H1 (cell line): ENCODE results near the gene PLD6. TPM values are rescaled to one million over a fixed set of nuclear protein-coding genes. Genes with fewer than 3 reads are reported as not detected.

ENCODE experiments used
- CTCF ChIA-PET: fragments of 300-600 bp; sonication (Branson Sonifier 250); formaldehyde crosslinking; loops from one replicate; lab custom pipeline; 2021; ENCODE audit not compliant: partially characterized antibody; lab: Charles Lee
- POLR2A ChIA-PET: fragments of 300-600 bp; sonication (Branson Sonifier 250); formaldehyde crosslinking; loops from one replicate; lab custom pipeline; 2021; ENCODE audit warnings: inconsistent platforms; ENCODE audit not compliant: partially characterized antibody; lab: Charles Lee
- DNase-seq, 2 experiments: peaks; one replicate each; pipeline versions ENCODE4 v3.0.0 to v3.0.0-alpha.2; 2010 to 2022; ENCODE audit warnings: low spot score in 2 of 2, low read depth in 1 of 2, mixed read lengths in 1 of 2
- FAIRE-seq: peaks from 2 replicates; lab custom pipeline; 2011; peaks lifted over from hg19 to GRCh38; lab: Jason Lieb, UNC
- H2AFZ ChIP-seq: 2 replicates; pipeline ENCODE4 v1.8.1; 2012; ENCODE audit warnings: low read length, inconsistent platforms
- H2AK5ac ChIP-seq: 2 replicates; pipeline ENCODE4 v1.6.1; 2013; ENCODE audit warnings: low read depth, low read length
- H2BK120ac ChIP-seq: replicated peaks from 2 replicates; pipeline ENCODE3; 2013; ENCODE audit warnings: low read depth, low read length, inconsistent platforms
- H2BK12ac ChIP-seq: 2 replicates; pipeline ENCODE4 v1.6.1; 2013; ENCODE audit warnings: low read depth, low read length
- H2BK15ac ChIP-seq: 2 replicates; pipeline ENCODE4 v1.6.1; 2013; ENCODE audit warnings: low read length
- H2BK20ac ChIP-seq: 2 replicates; pipeline ENCODE4 v1.6.1; 2013; ENCODE audit warnings: low read length
- H2BK5ac ChIP-seq: 2 replicates; pipeline ENCODE4 v1.6.1; 2013; ENCODE audit warnings: low read depth, low read length
- H3K14ac ChIP-seq: 2 replicates; pipeline ENCODE4 v1.6.1; 2013; ENCODE audit warnings: inconsistent platforms; ENCODE audit not compliant: insufficient read length
- H3K18ac ChIP-seq: 2 replicates; pipeline ENCODE4 v1.6.1; 2013; ENCODE audit warnings: low read length; ENCODE audit errors: extremely low read depth
- H3K23ac ChIP-seq: 2 replicates; pipeline ENCODE4 v1.6.1; 2013; ENCODE audit warnings: inconsistent platforms; ENCODE audit not compliant: insufficient read length
- H3K23me2 ChIP-seq: 2 replicates; pipeline ENCODE4 v1.6.1; 2013; ENCODE audit warnings: low read depth, low read length
- H3K27ac ChIP-seq: 2 replicates; pipeline ENCODE4 v1.6.1; 2011; ENCODE audit warnings: low read depth, low read length, inconsistent platforms
- H3K27me3 ChIP-seq, 4 experiments: replicated peaks in 1 of 4; 1 replicate in 1 of 4; 2 replicates in 3 of 4; pipeline versions ENCODE4 v1.6.1 to v1.8.1; 2011 to 2013; ENCODE audit warnings: low read length in 3 of 4, mild to moderate bottlenecking in 3 of 4, inconsistent platforms in 2 of 4, mixed read lengths in 2 of 4, moderate library complexity in 1 of 4; ENCODE audit not compliant: control insufficient read depth in 3 of 4, insufficient read depth in 3 of 4; ENCODE audit errors: extremely low read depth in 1 of 4
- H3K36me3 ChIP-seq, 4 experiments: 2 replicates each; pipeline versions ENCODE4 v1.6.1 to v1.8.1; 2011 to 2013; ENCODE audit warnings: mild to moderate bottlenecking in 4 of 4, low read length in 3 of 4, moderate library complexity in 2 of 4, control low read depth in 1 of 4, inconsistent platforms in 1 of 4; ENCODE audit not compliant: insufficient read depth in 4 of 4, control insufficient read depth in 2 of 4
- H3K4ac ChIP-seq: replicated peaks from 2 replicates; pipeline ENCODE3; 2013; ENCODE audit warnings: low read length, low read depth, mixed read lengths, inconsistent platforms; ENCODE audit not compliant: insufficient read length
- H3K4me1 ChIP-seq, 4 experiments: replicated peaks in 1 of 4; 1 replicate in 1 of 4; 2 replicates in 3 of 4; pipeline versions ENCODE4 v1.6.1 to v1.8.1; 2011 to 2013; ENCODE audit warnings: low read length in 3 of 4, inconsistent platforms in 2 of 4, mixed read lengths in 1 of 4; ENCODE audit not compliant: insufficient read depth in 4 of 4, control insufficient read depth in 3 of 4
- H3K4me2 ChIP-seq, 2 experiments: 2 replicates each; pipeline versions ENCODE4 v1.6.1 to v1.8.1; 2011 to 2013; ENCODE audit warnings: low read depth in 2 of 2, low read length in 2 of 2, control low read depth in 1 of 2, inconsistent platforms in 1 of 2, mild to moderate bottlenecking in 1 of 2; ENCODE audit not compliant: insufficient read depth in 1 of 2
- H3K4me3 ChIP-seq, 4 experiments: fragments of 200-600, 300-600 bp in 1 of 4; sonication (generic), shearing (Covaris generic), sonication (Bioruptor Twin) in 1 of 4; 2 replicates each; pipeline versions ENCODE4 v1.5.1 to v1.8.1; 2011 to 2016; ENCODE audit warnings: low read length in 4 of 4, low read depth in 3 of 4, control low read depth in 2 of 4, inconsistent platforms in 2 of 4, mild to moderate bottlenecking in 2 of 4, mixed read lengths in 1 of 4, moderate library complexity in 1 of 4; ENCODE audit not compliant: insufficient read depth in 2 of 4; ENCODE audit errors: extremely low read depth in 1 of 4
- H3K56ac ChIP-seq: replicated peaks from 2 replicates; pipeline ENCODE3; 2013; ENCODE audit warnings: low read depth, mild to moderate bottlenecking, mixed read lengths, low read length, inconsistent platforms; ENCODE audit not compliant: insufficient read length
- H3K79me1 ChIP-seq: 2 replicates; pipeline ENCODE4 v1.6.1; 2013; ENCODE audit warnings: low read depth, low read length, control low read depth
- H3K79me2 ChIP-seq, 2 experiments: 2 replicates each; pipeline versions ENCODE4 v1.6.1 to v1.8.1; 2012 to 2013; ENCODE audit warnings: low read length in 2 of 2, mild to moderate bottlenecking in 2 of 2, inconsistent platforms in 1 of 2; ENCODE audit not compliant: insufficient read depth in 2 of 2, control insufficient read depth in 1 of 2
- H3K9ac ChIP-seq, 4 experiments: replicated peaks in 1 of 4; 1 replicate in 1 of 4; 2 replicates in 3 of 4; pipeline versions ENCODE4 v1.6.1 to v1.8.1; 2011 to 2013; ENCODE audit warnings: low read depth in 3 of 4, low read length in 3 of 4, control low read depth in 2 of 4, mild to moderate bottlenecking in 2 of 4, moderate library complexity in 2 of 4, inconsistent platforms in 1 of 4; ENCODE audit errors: extremely low read depth in 1 of 4
- H3K9me3 ChIP-seq, 2 experiments: 2 replicates each; pipeline versions ENCODE4 v1.6.1 to v1.8.1; 2012 to 2013; ENCODE audit warnings: mild to moderate bottlenecking in 2 of 2, moderate library complexity in 2 of 2, control low read depth in 1 of 2, inconsistent platforms in 1 of 2, low read depth in 1 of 2, low read length in 1 of 2, mixed read lengths in 1 of 2; ENCODE audit not compliant: insufficient read depth in 2 of 2
- H4K20me1 ChIP-seq, 2 experiments: replicated peaks in 1 of 2; 2 replicates each; pipeline versions ENCODE3 to v1.8.1; 2011 to 2013; ENCODE audit warnings: inconsistent platforms in 2 of 2, low read length in 2 of 2, mild to moderate bottlenecking in 1 of 2; ENCODE audit not compliant: insufficient read depth in 2 of 2, control insufficient read depth in 1 of 2
- H4K5ac ChIP-seq: 2 replicates; pipeline ENCODE4 v1.6.1; 2013; ENCODE audit warnings: low read length, low read depth, mixed read lengths, inconsistent platforms; ENCODE audit not compliant: insufficient read length
- H4K8ac ChIP-seq: 2 replicates; pipeline ENCODE4 v1.8.0; 2013; ENCODE audit warnings: mild to moderate bottlenecking, moderate library complexity, low read length, inconsistent platforms; ENCODE audit not compliant: insufficient read depth; ENCODE audit errors: extremely low read depth
- H4K91ac ChIP-seq: replicated peaks from 2 replicates; pipeline ENCODE3; 2013; ENCODE audit warnings: low read length, mixed read lengths, inconsistent platforms; ENCODE audit not compliant: insufficient read length
- BCL11A ChIP-seq, 2 experiments: IDR thresholded peaks; one replicate each; pipeline ENCODE4 v1.6.1; 2011; ENCODE audit warnings: low read depth in 2 of 2, low read length in 2 of 2, mild to moderate bottlenecking in 2 of 2
- BRCA1 ChIP-seq: IDR thresholded peaks from 2 replicates; pipeline ENCODE4 v1.6.1; 2012; ENCODE audit warnings: low read depth, low read length, improper control_type of control experiment
- HDAC6 ChIP-seq: IDR thresholded peaks from one replicate; pipeline ENCODE4 v1.7.1; 2012; ENCODE audit warnings: low read depth, mild to moderate bottlenecking, inconsistent platforms, low read length, moderate library complexity
- JUN ChIP-seq: IDR thresholded peaks from 2 replicates; pipeline ENCODE4 v1.6.1; 2011; ENCODE audit warnings: low read depth, mild to moderate bottlenecking, improper control_type of control experiment, low read length
- WGBS, 2 experiments: shearing (Covaris generic) in 1 of 2; methylation state at CpG; one replicate each; pipeline versions ENCODE4 v1.1.6 to v1.1.7; 2013 to 2015; ENCODE audit warnings: low lambda C conversion rate in 2 of 2, mixed read lengths in 2 of 2, inconsistent platforms in 1 of 2, low coverage in 1 of 2, missing lambda C conversion rate in 1 of 2; ENCODE audit not compliant: insufficient replicate concordance in 2 of 2, insufficient coverage in 1 of 2, insufficient read length in 1 of 2; ENCODE audit errors: extremely low coverage in 1 of 2, missing lambda C conversion rate in 1 of 2; 5-methylcytosine and 5-hydroxymethylcytosine counted together
- polyA plus RNA-seq, 7 experiments: library from polyadenylated mRNA; depleted of rRNA in 3 of 7; stranded (reverse) in 5 of 7; unstranded in 2 of 7; fragments of >200 nt in 5 of 7; fragments of 200-250 nt in 2 of 7; gene quantifications; 1 replicate in 5 of 7; 2 replicates in 1 of 7; 4 replicates in 1 of 7; pipeline versions ENCODE4 v1.2.1 to v1.2.3, GENCODE V29; 2011 to 2013; ENCODE audit warnings: missing spikeins in 2 of 7, mixed read lengths in 2 of 7
- total RNA-seq: library from RNA; stranded (reverse); fragmentation: NEBNext Ultra II Directional; extraction: Animal tissue kit (Norgen Biotek cat#: 25700); gene quantifications from 2 replicates; pipeline ENCODE4 v1.2.1, GENCODE V29; 2021

PLD6 gene
- total and polyA plus RNA-seq, 2 of the 8 experiments (the other 6 are each of a cell fraction or from before 2014, with no cell fraction given), result 0.20 to 0.22 TPM

- no peak overlapping the region for H3K4me3 ChIP-seq
- no peaks in the 10 kb centered on the region for H3K23me2 ChIP-seq
- no peaks in the 10 kb centered on the region for H3K79me1 ChIP-seq
- 97% methylated on average over 7 of the region's 7 CpGs; no CpG with 5 or more reads in 1 of the 2 experiments for WGBS, 2 experiments
- H3K4me1 ChIP-seq, result no peaks in the 10 kb centered on the region
- H3K4me2 ChIP-seq, result no peak overlapping the region
- no peak overlapping the region for H4K91ac ChIP-seq
- H3K14ac ChIP-seq, result no peak overlapping the region
- no peak overlapping the region for H2BK15ac ChIP-seq
- H3K18ac ChIP-seq, result no peak overlapping the region
- H3K56ac ChIP-seq, result no peak overlapping the region
- H3K79me2 ChIP-seq, result no peaks in the 10 kb centered on the region
- no peak overlapping the region for H4K5ac ChIP-seq
- H3K36me3 ChIP-seq, result peaks cover 5 to 30% (median 15%) of the 10 kb centered on the region in 4 experiments; a peak in 7 of 8 replicates
- H3K27ac ChIP-seq, result no peak overlapping the region
- peaks cover 0 to 3% of the 10 kb centered on the region in 2 experiments for H4K20me1 ChIP-seq
- no peak overlapping the region for H3K4ac ChIP-seq
- no peak for TF ChIP-seq BCL11A (IDR thresholded peaks at IDR 0.05; ENCODE audit: low read depth in 2 of 2, low read length in 2 of 2)
- TF ChIP-seq JUN, result no peak
- TF ChIP-seq BRCA1, result no peak
- no peak for TF ChIP-seq HDAC6
- H2BK120ac ChIP-seq, result no peak overlapping the region
- POLR2A ChIA-PET, result interaction anchor here (1.3 kb wide), 1 partner anchor 12 kb away, joined by 5 read pairs; no protein-coding TSS in a partner anchor
- no peak overlapping the region for H2AK5ac ChIP-seq
- H3K27me3 ChIP-seq, result no peaks in the 10 kb centered on the region
- no peak overlapping the region for H2BK20ac ChIP-seq
- no peak overlapping the region; the same call in 1 of the 2 replicates for H4K8ac ChIP-seq
- no peak for FAIRE-seq
- CTCF ChIA-PET, result interaction anchor here (0.6 to 6.8 kb wide), 5 partner anchors 10 to 408 kb away, joined by 3 to 67 read pairs (median 4); no protein-coding TSS in a partner anchor
- H2BK5ac ChIP-seq, result no peak overlapping the region
- H2BK12ac ChIP-seq, result no peak overlapping the region
- no peak overlapping the region for H3K9ac ChIP-seq
- no peak overlapping the region for H2AFZ ChIP-seq
- H3K23ac ChIP-seq, result no peak overlapping the region
- DNase-seq, result no peak
- no peaks in the 10 kb centered on the region for H3K9me3 ChIP-seq
Observed at GRCh38 chr17:17153709-17154108, 52.4 kb downstream of the PLD6 start.
